K562 treated with DMSO at 1 percent for 12 hours (cell line): ENCODE measurements around the gene MIAT. TPM values are rescaled to one million over a fixed set of nuclear protein-coding genes. Genes with fewer than 3 reads are reported as not detected.

Experiments
- total RNA-seq: library from RNA; unstranded; fragments of 300-600 nt; gene quantifications from 2 replicates; pipeline ENCODE4 v1.2.3, GENCODE V29; 2022; ENCODE audit not compliant: insufficient read depth

The MIAT gene
- total RNA-seq: 0.27 TPM in 1 of 2 replicates, not detected in the other

GRCh38 chr22:26656891-26657851 is at the start of gene MIAT:
MIAT (plus strand) TSS chr22:26657588.

GRCh38 chr22:26617271-26618199 is 39.9 kb upstream of the MIAT start, which contains the start of gene CRYBB1:
CRYBB1 (minus strand) TSS chr22:26618027; CDS start chr22:26616319, 1,708 bp downstream.

GRCh38 chr22:26621663-26622062 is 35.7 kb upstream of the MIAT start, which contains the start of gene CRYBA4:
CRYBA4 (plus strand) TSS chr22:26621963; CDS start chr22:26622597, 634 bp downstream.

Other genes starting within 250 kb of the MIAT start
- gene ASPHD2, start 228.3 kb upstream of the MIAT start, total RNA-seq: 0.84 and 1.9 TPM in 2 replicates
- gene HPS4, start 173.8 kb upstream of the MIAT start, total RNA-seq: 7.9 and 23.9 TPM in 2 replicates
- 8.4 and 12.4 TPM in 2 replicates for gene SRRD, start 173.7 kb upstream of the MIAT start, total RNA-seq
- 16.3 and 23.8 TPM in 2 replicates for gene TFIP11, start 145.1 kb upstream of the MIAT start, total RNA-seq
- gene TPST2, start 67.5 kb upstream of the MIAT start, total RNA-seq: 70.3 and 71.0 TPM in 2 replicates
- not detected in 2 replicates for gene CRYBB1, start 39.6 kb upstream of the MIAT start, total RNA-seq
- not detected in 2 replicates for gene CRYBA4, start 35.6 kb upstream of the MIAT start, total RNA-seq